HepG2 (cell line): ENCODE measurements around the gene AMBRA1. TPM values are rescaled to one million over a fixed set of nuclear protein-coding genes. Genes with fewer than 3 reads are reported as not detected.
A peak's percentile ranks its signal among the peaks of the same experiment; 100 is the strongest.

ENCODE experiments used
- CBX2 ChIP-seq, 2 experiments: fragments of 200-600 bp in 1 of 2; sonication (generic); formaldehyde crosslinking in 1 of 2; IDR thresholded peaks; 2 replicates each; pipeline versions ENCODE4 v1.7.0 to v1.8.1; 2018 to 2022; ENCODE audit warnings: low read depth in 2 of 2, low read length in 1 of 2, mild to moderate bottlenecking in 1 of 2, missing genetic modification reagents in 1 of 2
- MIER3 ChIP-seq: IDR thresholded peaks from 2 replicates; pipeline ENCODE4 v1.6.1; 2016; ENCODE audit warnings: missing compliant biosample characterization, borderline replicate concordance
- NFIB ChIP-seq: sonication (generic); formaldehyde crosslinking; IDR thresholded peaks from 2 replicates; pipeline ENCODE4 v1.9.0; 2021; ENCODE audit warnings: missing genetic modification reagents, mild to moderate bottlenecking, borderline replicate concordance
- RARG ChIP-seq: sonication (generic); formaldehyde crosslinking; IDR thresholded peaks from 2 replicates; pipeline ENCODE4 v1.4.0; 2020; ENCODE audit warnings: low read depth, mild to moderate bottlenecking, missing genetic modification reagents
- SKI ChIP-seq: fragments of 450-650 bp; IDR thresholded peaks from one replicate; pipeline ENCODE4 v1.6.1; 2018; ENCODE audit warnings: mild to moderate bottlenecking; ENCODE audit not compliant: partially characterized antibody
- TAF15 ChIP-seq: fragments of 200-400 bp; formaldehyde crosslinking; IDR thresholded peaks from one replicate; pipeline ENCODE4 v1.6.1; 2018; ENCODE audit warnings: mild to moderate bottlenecking, low read depth, low read length; ENCODE audit not compliant: poor library complexity, severe bottlenecking
- ZC3H13 ChIP-seq: sonication (generic); formaldehyde crosslinking; IDR thresholded peaks from 2 replicates; pipeline ENCODE4 v1.8.1; 2023; ENCODE audit warnings: mild to moderate bottlenecking, missing genetic modification reagents, moderate library complexity
- ZNF460 ChIP-seq: sonication (generic); formaldehyde crosslinking; IDR thresholded peaks from 2 replicates; pipeline ENCODE4 v1.5.1; 2020; ENCODE audit warnings: missing genetic modification reagents, mild to moderate bottlenecking, borderline replicate concordance
- polyA plus RNA-seq, 8 experiments: library from polyadenylated mRNA; depleted of rRNA in 3 of 8; stranded (reverse) in 7 of 8; unstranded in 1 of 8; fragments of >200 nt; fragmentation: Illumina TruSeq in 4 of 8; extraction: Trizol in 4 of 8; gene quantifications; 2 replicates each; pipeline versions ENCODE4 v1.2.1 to v1.2.3, GENCODE V29; 2011 to 2016; ENCODE audit warnings: low read depth in 4 of 8, missing spikeins in 1 of 8, mixed read lengths in 1 of 8; ENCODE audit not compliant: insufficient read depth in 1 of 8
- total RNA-seq, 5 experiments: library from RNA; depleted of rRNA; stranded (reverse); fragments of >200 nt; fragmentation: Illumina TruSeq; extraction: Trizol; gene quantifications; 2 replicates each; pipeline ENCODE4 v1.2.3, GENCODE V29; 2016; ENCODE audit warnings: low read depth in 1 of 5
- TF ChIP-seq, protein P1 (sequence below): IDR thresholded peaks from 2 replicates; pipeline ENCODE4 v1.6.1; 2016; ENCODE audit warnings: low read depth, missing genetic modification reagents, missing compliant biosample characterization
- TF ChIP-seq, protein P2 (sequence below): sonication (generic); formaldehyde crosslinking; IDR thresholded peaks from 2 replicates; pipeline ENCODE4 v1.5.0; 2020; ENCODE audit warnings: missing genetic modification reagents
- TF ChIP-seq, protein P3 (sequence below), 2 experiments: fragments of 450-650 bp in 1 of 2; sonication (generic) in 1 of 2; formaldehyde crosslinking in 1 of 2; IDR thresholded peaks; 2 replicates each; pipeline versions ENCODE4 v1.6.1 to v1.8.0; 2016 to 2022; ENCODE audit warnings: antibody characterized with exemption in 1 of 2, mild to moderate bottlenecking in 1 of 2, missing genetic modification reagents in 1 of 2

AMBRA1 gene
- total and polyA plus RNA-seq, 2 of the 13 experiments (the other 11 are each of a cell fraction or from before 2014, with no cell fraction given) = 15.7 to 26.0 TPM

DNA sequence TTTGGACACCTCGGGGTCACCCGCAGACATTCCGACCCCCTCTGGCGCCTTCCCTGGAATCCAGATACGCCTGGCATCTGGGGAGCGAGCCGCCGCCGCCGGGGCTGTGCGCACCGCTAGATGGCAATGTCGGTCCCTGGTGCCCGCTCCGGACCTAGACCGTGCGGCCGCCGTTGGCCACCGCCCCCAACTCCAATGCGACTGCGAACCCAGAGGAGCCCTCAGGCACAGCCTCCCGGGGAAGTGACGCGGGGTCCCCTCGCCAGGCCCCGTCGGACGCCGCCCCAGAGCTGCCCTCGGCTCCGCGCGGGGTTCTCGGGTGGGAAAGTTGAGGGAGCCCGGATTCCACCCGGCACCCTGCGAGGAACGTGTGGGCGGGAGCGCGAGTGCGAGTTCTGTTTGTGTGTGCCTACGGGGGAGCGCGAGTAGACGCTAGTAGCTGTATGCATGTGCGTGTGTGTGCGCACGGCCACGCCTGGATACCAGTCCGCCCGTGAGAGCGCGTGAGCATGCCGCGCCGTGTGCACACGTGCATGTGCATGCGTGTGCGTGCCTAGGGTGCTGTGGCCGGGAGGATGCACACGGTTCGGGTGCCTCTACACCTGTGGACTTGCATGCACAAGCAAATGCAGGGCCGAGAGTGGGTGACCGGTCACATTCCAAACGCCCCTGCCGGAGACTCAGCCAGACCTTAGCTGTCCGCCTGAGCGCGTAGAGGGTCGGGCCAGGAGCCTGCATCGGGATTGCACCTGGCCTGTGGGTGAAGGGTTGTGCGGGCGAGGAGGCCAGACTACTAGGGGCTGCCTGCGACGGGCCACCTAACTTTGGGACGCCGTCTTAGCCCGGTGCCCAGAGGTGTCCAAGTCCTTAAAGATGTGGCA lies 204.1 kb downstream of the AMBRA1 start (continued):
- TF ChIP-seq, protein P1, sequence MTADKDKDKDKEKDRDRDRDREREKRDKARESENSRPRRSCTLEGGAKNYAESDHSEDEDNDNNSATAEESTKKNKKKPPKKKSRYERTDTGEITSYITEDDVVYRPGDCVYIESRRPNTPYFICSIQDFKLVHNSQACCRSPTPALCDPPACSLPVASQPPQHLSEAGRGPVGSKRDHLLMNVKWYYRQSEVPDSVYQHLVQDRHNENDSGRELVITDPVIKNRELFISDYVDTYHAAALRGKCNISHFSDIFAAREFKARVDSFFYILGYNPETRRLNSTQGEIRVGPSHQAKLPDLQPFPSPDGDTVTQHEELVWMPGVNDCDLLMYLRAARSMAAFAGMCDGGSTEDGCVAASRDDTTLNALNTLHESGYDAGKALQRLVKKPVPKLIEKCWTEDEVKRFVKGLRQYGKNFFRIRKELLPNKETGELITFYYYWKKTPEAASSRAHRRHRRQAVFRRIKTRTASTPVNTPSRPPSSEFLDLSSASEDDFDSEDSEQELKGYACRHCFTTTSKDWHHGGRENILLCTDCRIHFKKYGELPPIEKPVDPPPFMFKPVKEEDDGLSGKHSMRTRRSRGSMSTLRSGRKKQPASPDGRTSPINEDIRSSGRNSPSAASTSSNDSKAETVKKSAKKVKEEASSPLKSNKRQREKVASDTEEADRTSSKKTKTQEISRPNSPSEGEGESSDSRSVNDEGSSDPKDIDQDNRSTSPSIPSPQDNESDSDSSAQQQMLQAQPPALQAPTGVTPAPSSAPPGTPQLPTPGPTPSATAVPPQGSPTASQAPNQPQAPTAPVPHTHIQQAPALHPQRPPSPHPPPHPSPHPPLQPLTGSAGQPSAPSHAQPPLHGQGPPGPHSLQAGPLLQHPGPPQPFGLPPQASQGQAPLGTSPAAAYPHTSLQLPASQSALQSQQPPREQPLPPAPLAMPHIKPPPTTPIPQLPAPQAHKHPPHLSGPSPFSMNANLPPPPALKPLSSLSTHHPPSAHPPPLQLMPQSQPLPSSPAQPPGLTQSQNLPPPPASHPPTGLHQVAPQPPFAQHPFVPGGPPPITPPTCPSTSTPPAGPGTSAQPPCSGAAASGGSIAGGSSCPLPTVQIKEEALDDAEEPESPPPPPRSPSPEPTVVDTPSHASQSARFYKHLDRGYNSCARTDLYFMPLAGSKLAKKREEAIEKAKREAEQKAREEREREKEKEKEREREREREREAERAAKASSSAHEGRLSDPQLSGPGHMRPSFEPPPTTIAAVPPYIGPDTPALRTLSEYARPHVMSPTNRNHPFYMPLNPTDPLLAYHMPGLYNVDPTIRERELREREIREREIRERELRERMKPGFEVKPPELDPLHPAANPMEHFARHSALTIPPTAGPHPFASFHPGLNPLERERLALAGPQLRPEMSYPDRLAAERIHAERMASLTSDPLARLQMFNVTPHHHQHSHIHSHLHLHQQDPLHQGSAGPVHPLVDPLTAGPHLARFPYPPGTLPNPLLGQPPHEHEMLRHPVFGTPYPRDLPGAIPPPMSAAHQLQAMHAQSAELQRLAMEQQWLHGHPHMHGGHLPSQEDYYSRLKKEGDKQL = no peak
- TF ChIP-seq RARG (CRISPR knock-in tag) (no peak), MIER3 (CRISPR knock-in tag) (no peak), ZNF460 (CRISPR knock-in tag) (no peak), ZC3H13 (no peak), CBX2 (IDR thresholded peaks at IDR 0.05; ENCODE audit: low read depth, low read length) (no peak), CBX2 (CRISPR knock-in tag; IDR thresholded peaks at IDR 0.05; ENCODE audit: low read depth) (no peak), SKI (peak; percentile 31), NFIB (CRISPR knock-in tag) (no peak), TAF15 (no peak)
- TF ChIP-seq, protein P2, sequence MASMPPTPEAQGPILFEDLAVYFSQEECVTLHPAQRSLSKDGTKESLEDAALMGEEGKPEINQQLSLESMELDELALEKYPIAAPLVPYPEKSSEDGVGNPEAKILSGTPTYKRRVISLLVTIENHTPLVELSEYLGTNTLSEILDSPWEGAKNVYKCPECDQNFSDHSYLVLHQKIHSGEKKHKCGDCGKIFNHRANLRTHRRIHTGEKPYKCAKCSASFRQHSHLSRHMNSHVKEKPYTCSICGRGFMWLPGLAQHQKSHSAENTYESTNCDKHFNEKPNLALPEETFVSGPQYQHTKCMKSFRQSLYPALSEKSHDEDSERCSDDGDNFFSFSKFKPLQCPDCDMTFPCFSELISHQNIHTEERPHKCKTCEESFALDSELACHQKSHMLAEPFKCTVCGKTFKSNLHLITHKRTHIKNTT (CRISPR knock-in tag) = no peak
- TF ChIP-seq, protein P3, sequence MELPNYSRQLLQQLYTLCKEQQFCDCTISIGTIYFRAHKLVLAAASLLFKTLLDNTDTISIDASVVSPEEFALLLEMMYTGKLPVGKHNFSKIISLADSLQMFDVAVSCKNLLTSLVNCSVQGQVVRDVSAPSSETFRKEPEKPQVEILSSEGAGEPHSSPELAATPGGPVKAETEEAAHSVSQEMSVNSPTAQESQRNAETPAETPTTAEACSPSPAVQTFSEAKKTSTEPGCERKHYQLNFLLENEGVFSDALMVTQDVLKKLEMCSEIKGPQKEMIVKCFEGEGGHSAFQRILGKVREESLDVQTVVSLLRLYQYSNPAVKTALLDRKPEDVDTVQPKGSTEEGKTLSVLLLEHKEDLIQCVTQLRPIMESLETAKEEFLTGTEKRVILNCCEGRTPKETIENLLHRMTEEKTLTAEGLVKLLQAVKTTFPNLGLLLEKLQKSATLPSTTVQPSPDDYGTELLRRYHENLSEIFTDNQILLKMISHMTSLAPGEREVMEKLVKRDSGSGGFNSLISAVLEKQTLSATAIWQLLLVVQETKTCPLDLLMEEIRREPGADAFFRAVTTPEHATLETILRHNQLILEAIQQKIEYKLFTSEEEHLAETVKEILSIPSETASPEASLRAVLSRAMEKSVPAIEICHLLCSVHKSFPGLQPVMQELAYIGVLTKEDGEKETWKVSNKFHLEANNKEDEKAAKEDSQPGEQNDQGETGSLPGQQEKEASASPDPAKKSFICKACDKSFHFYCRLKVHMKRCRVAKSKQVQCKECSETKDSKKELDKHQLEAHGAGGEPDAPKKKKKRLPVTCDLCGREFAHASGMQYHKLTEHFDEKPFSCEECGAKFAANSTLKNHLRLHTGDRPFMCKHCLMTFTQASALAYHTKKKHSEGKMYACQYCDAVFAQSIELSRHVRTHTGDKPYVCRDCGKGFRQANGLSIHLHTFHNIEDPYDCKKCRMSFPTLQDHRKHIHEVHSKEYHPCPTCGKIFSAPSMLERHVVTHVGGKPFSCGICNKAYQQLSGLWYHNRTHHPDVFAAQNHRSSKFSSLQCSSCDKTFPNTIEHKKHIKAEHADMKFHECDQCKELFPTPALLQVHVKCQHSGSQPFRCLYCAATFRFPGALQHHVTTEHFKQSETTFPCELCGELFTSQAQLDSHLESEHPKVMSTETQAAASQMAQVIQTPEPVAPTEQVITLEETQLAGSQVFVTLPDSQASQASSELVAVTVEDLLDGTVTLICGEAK (IDR thresholded peaks at IDR 0.05) = no peak
- TF ChIP-seq, protein P3 (CRISPR knock-in tag; IDR thresholded peaks at IDR 0.05) = peak; percentile 65
